NB4 (cell line): Measurements from ENCODE around the gene POLR2I.

Experiments
- CTCF ChIP-seq: IDR thresholded peaks from one replicate; pipeline ENCODE4 v1.5.1; 2012; ENCODE audit warnings: low read depth, low read length
- MYC ChIP-seq: IDR thresholded peaks from 2 replicates; pipeline ENCODE4 v1.6.1; 2011; ENCODE audit warnings: low read depth, low read length

GRCh38 chr19:36136964-36137686, 22.4 kb upstream of the POLR2I start:
- TF ChIP-seq CTCF (no peak), MYC (no peak)
